ENCODE results near the gene DALRD3. TPM values are rescaled to one million over a fixed set of nuclear protein-coding genes. Genes with fewer than 3 reads are reported as not detected.

The DALRD3 gene
- polyA plus RNA-seq, 1 experiment: 42.4 TPM

DNA sequence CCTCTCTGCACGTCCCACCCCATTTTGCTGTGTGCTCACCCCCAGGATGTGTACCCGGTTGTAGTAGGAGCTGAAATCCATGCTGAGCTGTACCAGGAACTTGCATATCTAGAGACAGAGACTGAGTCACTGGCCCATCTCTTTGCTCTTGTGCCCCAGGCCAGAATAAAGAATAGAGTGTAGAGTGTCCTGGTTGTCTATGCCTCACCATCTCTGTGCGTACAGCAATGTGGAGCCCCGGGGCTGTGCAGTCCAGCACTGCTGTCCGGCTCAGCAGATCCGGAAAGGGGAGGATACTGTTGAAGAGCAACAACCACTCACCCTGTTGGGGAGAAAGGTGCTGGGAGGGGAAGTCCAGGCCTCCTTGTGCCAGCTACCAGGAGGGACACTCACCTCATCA lies 2.6 kb downstream of the DALRD3 start:
- ChIA-PET CTCF (no interaction called here), POLR2A (interaction anchor here (0.8 to 4.0 kb wide), 3 partner anchors 9 to 26 kb away, joined by 3 to 33 read pairs (median 4); partner anchors contain the start of genes IMPDH2, P4HTM and WDR6)
- no peak for DNase-seq (ENCODE audit: low read depth, low spot score)
- Histone ChIP-seq H3K27ac (ENCODE audit: low read depth, low read length) (no peak overlapping the region), H3K4me3 (ENCODE audit: low read depth, low read length) (no peak overlapping the region), H3K27me3 (ENCODE audit: control insufficient read depth, insufficient read depth, low read length) (no peaks in the 10 kb centered on the region), H3K9me3 (ENCODE audit: control insufficient read depth, insufficient read depth, low read length) (no peaks in the 10 kb centered on the region; the same call in 1 of the 2 replicates)
- TF ChIP-seq, protein P1, sequence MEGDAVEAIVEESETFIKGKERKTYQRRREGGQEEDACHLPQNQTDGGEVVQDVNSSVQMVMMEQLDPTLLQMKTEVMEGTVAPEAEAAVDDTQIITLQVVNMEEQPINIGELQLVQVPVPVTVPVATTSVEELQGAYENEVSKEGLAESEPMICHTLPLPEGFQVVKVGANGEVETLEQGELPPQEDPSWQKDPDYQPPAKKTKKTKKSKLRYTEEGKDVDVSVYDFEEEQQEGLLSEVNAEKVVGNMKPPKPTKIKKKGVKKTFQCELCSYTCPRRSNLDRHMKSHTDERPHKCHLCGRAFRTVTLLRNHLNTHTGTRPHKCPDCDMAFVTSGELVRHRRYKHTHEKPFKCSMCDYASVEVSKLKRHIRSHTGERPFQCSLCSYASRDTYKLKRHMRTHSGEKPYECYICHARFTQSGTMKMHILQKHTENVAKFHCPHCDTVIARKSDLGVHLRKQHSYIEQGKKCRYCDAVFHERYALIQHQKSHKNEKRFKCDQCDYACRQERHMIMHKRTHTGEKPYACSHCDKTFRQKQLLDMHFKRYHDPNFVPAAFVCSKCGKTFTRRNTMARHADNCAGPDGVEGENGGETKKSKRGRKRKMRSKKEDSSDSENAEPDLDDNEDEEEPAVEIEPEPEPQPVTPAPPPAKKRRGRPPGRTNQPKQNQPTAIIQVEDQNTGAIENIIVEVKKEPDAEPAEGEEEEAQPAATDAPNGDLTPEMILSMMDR (IDR thresholded peaks at IDR 0.05; ENCODE audit: low read depth, low read length): no peak

DNA sequence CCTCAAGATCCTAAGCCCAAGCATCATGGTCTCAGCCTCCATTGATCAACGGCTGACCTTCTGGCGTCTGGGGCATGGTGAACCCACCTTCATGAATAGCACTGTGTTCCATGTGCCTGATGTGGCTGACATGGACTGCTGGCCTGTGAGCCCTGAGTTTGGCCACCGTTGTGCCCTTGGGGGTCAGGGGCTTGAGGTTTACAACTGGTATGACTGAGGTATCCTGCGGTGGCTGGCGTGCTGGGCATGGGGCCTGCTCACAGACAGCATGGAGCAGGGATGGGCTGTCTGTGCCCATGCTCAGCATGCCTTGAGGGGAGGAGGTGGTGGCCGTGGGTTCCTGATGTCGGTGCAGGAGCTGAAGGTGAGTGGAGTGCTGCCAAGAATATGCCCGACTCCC lies 3.3 kb downstream of the DALRD3 start:
- ChIA-PET CTCF (no interaction called here), POLR2A (interaction anchor here (0.9 to 4.0 kb wide), 2 partner anchors 8 to 14 kb away, joined by 3 to 33 read pairs; partner anchors contain the start of genes IMPDH2 and WDR6)
- no peak overlapping the region for H3K27ac ChIP-seq (ENCODE audit: low read depth, low read length)
- H3K9me3 ChIP-seq (ENCODE audit: control insufficient read depth, insufficient read depth, low read length): no peaks in the 10 kb centered on the region; the same call in 1 of the 2 replicates
- TF ChIP-seq, protein P1 (IDR thresholded peaks at IDR 0.05; ENCODE audit: low read depth, low read length): no peak
- H3K4me3 ChIP-seq (ENCODE audit: low read depth, low read length): no peak overlapping the region
- H3K27me3 ChIP-seq (ENCODE audit: control insufficient read depth, insufficient read depth, low read length): no peaks in the 10 kb centered on the region
- no peak for DNase-seq (ENCODE audit: low read depth, low spot score)

DNA sequence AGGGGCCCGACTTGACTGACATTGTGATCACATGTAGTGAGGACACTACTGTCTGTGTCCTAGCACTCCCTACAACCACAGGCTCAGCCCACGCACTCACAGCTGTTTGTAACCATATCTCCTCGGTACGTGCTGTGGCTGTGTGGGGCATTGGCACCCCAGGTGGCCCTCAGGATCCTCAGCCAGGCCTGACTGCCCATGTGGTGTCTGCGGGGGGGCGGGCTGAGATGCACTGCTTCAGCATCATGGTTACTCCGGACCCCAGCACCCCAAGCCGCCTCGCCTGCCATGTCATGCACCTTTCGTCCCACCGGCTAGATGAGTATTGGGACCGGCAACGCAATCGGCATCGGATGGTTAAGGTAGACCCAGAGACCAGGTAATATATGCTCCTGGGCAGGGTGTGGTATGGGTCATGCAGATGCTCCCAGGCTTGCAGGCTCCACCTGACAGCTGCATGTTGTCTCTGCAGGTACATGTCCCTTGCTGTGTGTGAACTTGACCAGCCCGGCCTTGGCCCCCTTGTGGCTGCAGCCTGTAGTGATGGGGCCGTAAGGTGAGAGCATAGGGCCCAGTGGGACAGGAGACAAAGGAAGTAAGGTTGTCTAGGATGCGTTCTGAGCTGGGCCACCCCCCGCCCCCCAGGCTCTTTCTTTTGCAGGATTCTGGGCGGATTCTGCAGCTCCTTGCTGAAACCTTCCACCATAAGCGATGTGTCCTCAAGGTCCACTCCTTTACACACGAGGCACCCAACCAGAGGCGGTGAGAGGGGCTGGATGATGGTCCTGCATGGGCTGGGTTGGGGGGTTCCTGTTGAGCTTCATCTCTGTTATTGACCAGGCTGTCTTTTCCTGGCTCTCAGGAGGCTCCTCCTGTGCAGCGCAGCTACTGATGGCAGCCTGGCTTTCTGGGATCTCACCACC lies 4.4 kb downstream of the DALRD3 start:
- Histone ChIP-seq H3K27me3 (ENCODE audit: control insufficient read depth, insufficient read depth, low read length) (no peaks in the 10 kb centered on the region), H3K27ac (ENCODE audit: low read depth, low read length) (no peak overlapping the region), H3K4me3 (ENCODE audit: low read depth, low read length) (no peak overlapping the region), H3K9me3 (ENCODE audit: control insufficient read depth, insufficient read depth, low read length) (no peaks in the 10 kb centered on the region; the same call in 1 of the 2 replicates)
- TF ChIP-seq, protein P1 (IDR thresholded peaks at IDR 0.05; ENCODE audit: low read depth, low read length): peak; percentile 67
- no peak for DNase-seq (ENCODE audit: low read depth, low spot score)
- CTCF ChIA-PET: interaction anchor here (0.8 to 2.2 kb wide), 5 partner anchors 8 to 345 kb away, joined by 3 to 19 read pairs (median 3); partner anchors contain the start of genes NDUFAF3 and P4HTM
- POLR2A ChIA-PET: interaction anchor here (0.8 to 2.7 kb wide), 2 partner anchors 7 to 26 kb away, joined by 3 to 13 read pairs; partner anchors contain the start of gene NDUFAF3

DNA sequence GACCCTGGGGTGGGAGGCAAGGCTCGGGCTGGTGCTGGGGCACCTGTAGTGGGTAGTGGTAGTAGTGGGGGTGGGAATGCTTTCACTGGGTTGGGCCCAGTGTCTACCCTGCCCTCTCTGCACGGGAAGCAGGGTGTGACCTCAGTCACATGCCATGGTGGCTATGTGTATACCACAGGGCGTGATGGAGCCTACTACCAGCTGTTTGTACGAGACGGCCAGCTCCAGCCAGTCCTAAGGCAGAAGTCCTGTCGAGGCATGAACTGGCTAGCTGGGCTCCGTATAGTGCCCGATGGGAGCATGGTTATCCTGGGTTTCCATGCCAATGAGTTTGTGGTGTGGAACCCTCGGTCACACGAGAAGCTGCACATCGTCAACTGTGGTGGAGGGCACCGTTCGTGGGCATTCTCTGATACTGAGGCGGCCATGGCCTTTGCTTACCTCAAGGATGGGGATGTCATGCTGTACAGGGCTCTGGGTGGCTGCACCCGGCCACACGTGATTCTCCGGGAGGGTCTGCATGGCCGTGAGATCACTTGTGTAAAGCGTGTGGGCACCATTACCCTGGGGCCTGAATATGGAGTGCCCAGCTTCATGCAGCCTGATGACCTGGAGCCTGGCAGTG lies 5.2 kb downstream of the DALRD3 start:
- POLR2A ChIA-PET: interaction anchor here (1.6 to 2.7 kb wide), 2 partner anchors 8 to 16 kb away, joined by 4 to 13 read pairs; partner anchors contain the start of genes IMPDH2 and NDUFAF3
- no peak for DNase-seq (ENCODE audit: low read depth, low spot score)

More for the DNA sequence above, 5.2 kb downstream of the DALRD3 start:
- TF ChIP-seq, protein P1 (IDR thresholded peaks at IDR 0.05; ENCODE audit: low read depth, low read length): no peak
- CTCF ChIA-PET: interaction anchor here (1.2 to 2.2 kb wide), 3 partner anchors 9 to 26 kb away, joined by 3 to 19 read pairs (median 6); partner anchors contain the start of gene NDUFAF3
- Histone ChIP-seq H3K9me3 (ENCODE audit: control insufficient read depth, insufficient read depth, low read length) (no peaks in the 10 kb centered on the region), H3K27me3 (ENCODE audit: control insufficient read depth, insufficient read depth, low read length) (no peaks in the 10 kb centered on the region), H3K27ac (ENCODE audit: low read depth, low read length) (no peak overlapping the region), H3K4me3 (ENCODE audit: low read depth, low read length) (no peak overlapping the region)
